Fibroblast of lung (primary cell): Measurements from ENCODE around the gene TRIM26.

ENCODE experiments used
- CTCF ChIP-seq, 2 donors: IDR thresholded peaks in 1 of 2; conservative IDR thresholded peaks in 1 of 2; 1 replicate in 1 of 2; 2 replicates in 1 of 2; pipeline ENCODE4 v1.5.1; 2011 to 2012; ENCODE audit warnings: low read length in 2 of 2, control low read depth in 1 of 2, inconsistent platforms in 1 of 2, low read depth in 1 of 2, mild to moderate bottlenecking in 1 of 2
- EZH2 ChIP-seq: IDR thresholded peaks from 2 replicates; pipeline ENCODE4 v1.5.1; 2012; ENCODE audit warnings: low read length, control low read depth, mild to moderate bottlenecking; ENCODE audit errors: missing control alignments

DNA sequence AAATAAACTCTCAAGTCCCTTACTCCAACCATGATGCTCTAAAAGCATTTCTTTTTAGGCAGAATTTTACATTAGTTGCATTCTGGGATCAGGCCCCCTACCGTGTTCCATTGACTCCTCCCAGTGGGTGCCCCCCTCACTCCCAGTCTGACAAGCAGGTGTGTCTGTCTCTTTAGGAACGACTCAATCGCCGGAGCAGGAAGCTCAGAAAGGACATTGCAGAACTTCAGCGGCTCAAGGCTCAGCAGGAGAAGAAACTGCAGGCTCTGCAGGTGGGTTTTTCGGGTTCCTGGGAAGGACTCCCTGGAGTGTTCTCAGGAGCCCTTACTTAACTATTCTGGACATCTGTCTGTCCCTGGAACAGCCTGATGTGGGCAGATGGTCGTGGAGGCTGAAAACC lies 67.4 kb downstream of the TRIM26 start:
- TF ChIP-seq CTCF (conservative IDR thresholded peaks at IDR 0.05 in 1 of 2, IDR thresholded peaks at IDR 0.05 in 1 of 2; ENCODE audit: low read depth in 1 of 2, low read length in 2 of 2) (no peak), EZH2 (no peak)
